Activated T-cell treated with anti-CD3 and anti-CD28 coated beads, Interleukin-2, amount 50 U/mL, for 4 hours (primary cell): ENCODE measurements around the gene FAM89A. TPM values are rescaled to one million over a fixed set of nuclear protein-coding genes. Genes with fewer than 3 reads are reported as not detected.

Experiments used
- total RNA-seq, 3 donors: library from RNA; stranded (reverse); gene quantifications; one replicate each; pipeline ENCODE4 v1.2.1, GENCODE V29; 2021

FAM89A gene
- total RNA-seq, 3 donors from 2014 or later, result 18.1 to 18.9 (median 18.8) TPM

Other genes starting within 250 kb of the FAM89A start
- 1 to 10 TPM; 4.7 to 5.2 (median 4.9) TPM for gene C1orf198, start 171.7 kb downstream of the FAM89A start, total RNA-seq
- 10 to 100 TPM; 10.5 to 14.3 (median 13.1) TPM for gene TTC13, start 61.4 kb downstream of the FAM89A start, total RNA-seq
- gene ARV1, start 61.2 kb downstream of the FAM89A start, total RNA-seq, result 10 to 100 TPM; 15.9 to 19.3 (median 16.5) TPM
- gene TRIM67, start 121.8 kb upstream of the FAM89A start, total RNA-seq, result not detected
- 10 to 100 TPM; 37.1 to 39.8 (median 39.5) TPM for gene GNPAT, start 201.0 kb upstream of the FAM89A start, total RNA-seq